ENCODE results near the gene PITPNB.

PITPNB gene

DNA sequence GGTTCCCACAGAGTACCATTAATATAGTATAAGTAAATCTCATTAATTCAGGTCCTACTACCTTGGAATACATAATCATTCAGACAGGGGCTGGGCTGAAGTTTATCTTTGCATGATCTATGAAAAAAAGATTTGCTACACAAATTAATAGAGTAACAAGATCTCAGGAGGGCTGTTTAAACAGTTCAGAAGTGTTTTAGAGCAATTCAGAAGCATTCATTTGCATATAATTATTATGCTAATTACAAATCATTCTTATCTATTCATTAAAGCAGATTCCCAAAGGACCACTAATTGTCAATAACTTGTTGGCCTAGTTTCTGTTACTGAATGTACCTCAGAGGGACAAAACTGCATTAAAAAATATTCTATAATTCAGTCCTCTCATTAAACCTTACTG lies 40.5 kb downstream of the PITPNB start:
- DNase-seq, result no peak

DNA sequence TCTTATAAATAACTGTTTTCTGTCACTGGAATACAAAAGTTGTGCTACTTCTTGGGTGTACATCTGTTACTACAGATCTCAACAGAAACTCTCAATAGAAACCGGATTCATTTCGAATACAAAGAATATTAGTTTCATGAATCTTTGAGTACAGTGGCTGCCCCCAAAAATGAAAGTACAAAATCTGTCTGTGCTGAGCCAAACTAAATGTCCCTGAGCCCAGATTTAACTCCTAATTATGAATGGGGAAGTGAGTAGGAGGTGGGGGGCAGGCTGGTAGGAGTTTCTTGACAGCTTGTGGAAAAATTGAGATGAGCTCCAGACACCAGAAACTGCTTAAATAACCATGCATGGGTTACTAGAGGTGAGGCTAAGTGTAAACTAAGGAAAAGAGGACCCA lies 41.6 kb downstream of the PITPNB start:
- no peak for DNase-seq

DNA sequence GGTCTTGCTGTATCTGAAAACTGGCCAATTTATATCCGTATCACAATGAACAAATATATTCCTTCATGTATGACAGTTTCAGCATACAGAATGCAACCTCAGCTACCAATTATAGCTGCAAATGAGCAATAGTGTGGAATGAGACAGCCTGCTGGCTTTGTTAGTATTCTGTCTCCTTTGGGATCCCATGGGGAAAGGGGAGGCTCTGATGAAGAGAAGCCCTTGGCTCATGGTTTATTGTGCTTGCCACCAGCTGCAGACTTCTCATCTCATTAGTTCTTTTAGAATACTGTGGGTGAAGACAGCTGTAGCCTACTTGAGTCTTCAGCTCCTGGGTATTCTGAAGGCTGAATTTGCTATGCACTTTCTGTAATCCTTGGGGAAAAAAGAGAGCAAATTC lies 42.4 kb downstream of the PITPNB start:
- DNase-seq, result no peak

DNA sequence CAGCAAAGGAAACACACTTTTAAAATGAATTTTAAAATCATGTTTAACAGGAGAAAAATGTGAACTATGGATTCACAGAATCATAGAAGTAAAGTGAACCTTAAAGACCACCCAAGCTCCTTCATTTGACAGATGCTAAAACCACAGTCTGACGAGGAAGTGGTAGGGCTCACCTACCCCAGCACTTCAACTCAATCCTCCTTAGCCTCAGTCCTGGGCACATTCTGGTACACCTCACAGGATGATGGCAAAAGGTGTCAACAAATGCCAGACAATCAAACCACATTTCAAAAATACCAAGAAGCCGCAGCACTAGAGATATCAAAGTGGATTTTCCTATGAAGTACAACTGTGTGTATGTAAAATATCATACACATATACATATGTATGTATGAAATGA lies 43.1 kb downstream of the PITPNB start:
- DNase-seq, result no peak

DNA sequence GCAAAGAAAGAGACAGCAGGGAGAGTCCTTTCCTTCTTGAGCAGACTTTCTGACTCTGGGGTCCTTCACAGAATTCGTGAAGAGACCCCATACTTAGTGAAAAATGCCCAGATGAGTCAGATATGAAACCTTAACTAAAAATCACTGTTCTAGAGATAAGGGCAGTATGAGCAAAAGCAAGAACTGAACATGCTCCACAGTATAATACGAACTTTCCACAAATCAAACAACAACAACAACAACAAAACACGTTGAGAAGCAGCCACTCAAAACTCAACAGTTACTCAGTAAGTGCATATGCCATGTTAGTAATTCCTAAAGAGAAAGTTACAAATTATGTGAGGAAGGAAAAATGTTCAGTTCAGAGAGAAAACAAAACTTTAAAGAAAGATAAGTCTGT lies 44.3 kb downstream of the PITPNB start:
- no peak for DNase-seq

DNA sequence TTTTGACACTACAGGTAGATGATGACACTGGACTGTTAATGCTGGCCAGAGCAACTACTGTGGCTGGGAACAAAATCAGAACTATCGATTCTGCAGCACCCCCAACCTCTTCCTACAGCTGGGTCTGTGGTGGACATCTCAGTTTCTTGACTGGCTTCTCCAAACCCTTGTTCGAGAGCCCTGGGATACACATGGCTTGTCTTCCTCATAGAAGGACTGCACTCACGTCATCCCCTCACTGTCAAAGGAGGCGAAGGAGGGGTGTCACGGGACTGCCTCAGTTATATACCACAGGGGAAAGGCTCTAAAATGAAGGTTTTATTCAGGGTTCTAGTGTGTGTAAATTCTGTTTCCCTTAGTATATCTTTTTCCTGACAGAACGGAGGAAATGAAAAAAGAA lies 44.9 kb downstream of the PITPNB start:
- no peak for DNase-seq

DNA sequence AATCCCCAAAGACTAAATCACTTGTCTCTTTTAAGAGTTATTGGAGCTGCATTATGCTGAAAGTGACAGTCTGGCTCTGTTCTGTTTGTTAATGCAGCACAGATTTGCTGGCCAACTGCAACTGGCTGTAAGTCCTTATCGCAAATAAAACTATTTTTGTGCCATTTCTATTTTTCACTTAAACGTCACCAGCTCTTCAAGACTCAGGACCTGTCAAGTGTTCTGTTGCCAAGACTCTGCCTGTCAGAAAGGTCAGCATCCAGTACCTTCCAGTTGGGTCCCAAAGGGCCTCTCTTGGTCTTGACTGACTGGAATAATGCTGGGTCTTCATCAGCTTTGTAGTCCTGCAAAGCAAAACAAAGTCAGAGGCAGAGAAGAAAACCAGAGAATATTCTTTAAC lies 45.6 kb downstream of the PITPNB start:
- DNase-seq, result no peak

DNA sequence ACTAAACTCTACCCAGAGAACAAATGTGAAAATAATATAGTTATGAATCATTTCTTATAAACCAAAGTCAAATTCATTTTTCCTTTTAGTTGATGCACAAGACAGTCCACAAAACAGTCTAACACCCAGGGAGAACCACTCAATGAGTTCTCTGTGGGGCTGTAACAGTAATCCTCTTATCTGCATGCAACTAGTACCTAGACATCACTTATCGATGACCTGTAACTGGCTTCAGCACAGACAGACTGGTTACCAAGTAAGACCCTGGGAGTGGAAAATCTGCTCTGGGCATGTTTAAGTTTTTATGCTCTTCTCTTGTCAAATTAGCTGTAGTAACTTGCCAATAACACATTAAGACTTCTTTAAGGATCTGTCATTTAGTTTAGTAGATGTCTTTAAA lies 46.6 kb downstream of the PITPNB start:
- no peak for DNase-seq

DNA sequence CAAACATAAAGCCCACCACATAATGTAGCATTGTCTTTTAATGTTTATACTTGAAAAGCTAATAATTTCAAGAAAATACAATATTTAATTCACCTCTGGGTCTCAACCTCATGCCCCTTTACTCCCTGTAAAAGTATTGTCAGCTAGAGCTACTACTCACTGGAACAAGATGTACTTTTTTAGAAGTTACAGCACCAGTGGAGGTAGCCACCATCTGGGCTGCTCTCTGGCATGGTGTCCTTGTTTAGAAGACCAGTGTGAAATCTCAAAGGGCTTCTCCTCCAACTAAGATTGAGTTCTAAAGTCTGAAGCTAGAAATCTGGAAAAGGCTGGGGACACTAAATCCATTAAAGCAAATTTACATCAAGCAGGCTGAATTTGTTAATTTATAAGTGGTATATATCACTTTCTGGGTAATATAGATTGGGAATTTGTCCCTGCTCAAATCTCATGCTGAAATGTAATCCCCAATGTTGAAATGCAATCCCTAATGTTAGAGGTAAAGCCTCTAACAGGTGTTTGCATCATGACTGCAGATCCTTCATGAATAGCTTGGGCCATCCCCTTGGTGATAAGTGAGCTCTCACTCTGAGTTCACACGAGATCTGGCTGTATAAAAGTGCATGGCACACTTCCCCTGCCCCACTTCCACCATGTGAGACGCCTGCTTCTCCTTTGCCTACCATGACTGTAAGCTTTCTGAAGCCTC lies 47.6 kb downstream of the PITPNB start:
- no peak for DNase-seq

DNA sequence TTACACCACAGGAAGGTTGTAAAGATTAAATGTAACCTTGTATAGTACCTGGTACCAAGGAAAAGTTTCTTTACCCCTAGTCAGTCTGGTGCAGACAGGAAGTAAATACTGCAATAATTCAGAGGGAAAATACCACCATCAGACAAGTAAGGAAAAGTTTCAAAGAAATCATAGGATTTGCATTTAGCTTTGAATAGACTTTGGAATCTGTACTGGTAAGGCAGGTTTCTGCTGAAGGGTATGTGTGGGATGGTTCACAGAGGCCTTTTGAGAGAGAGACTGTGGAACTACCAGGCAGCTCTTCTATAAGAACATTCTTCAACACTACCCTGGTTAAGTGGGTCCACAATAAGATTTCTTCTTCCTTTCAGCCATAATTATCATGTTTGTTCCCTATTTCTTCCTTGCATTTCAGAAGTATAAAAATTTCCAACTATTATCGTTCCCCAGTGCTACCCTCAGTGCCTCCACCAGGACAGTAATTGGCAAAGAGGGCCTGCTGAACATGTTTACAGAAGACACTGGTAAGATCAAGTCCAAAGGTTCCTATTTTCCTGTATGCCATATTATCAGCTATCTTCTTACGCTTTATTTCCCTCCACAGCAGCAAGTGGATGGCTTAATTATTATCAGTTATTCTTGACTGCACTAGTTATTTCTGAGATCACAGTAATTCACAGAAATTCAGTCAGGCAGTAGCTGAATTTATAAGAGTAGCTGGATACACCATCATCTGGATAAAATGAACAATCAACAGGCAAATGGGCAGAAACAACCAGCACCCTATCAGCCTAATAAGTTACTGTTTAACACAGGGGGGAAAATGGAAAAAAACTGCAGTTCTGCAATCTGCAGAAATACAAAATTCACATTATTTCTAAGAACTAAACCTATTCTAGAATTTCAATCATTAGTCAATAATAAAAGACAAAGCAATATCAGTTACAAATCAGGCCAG lies 48.5 kb downstream of the PITPNB start:
- DNase-seq, result no peak

DNA sequence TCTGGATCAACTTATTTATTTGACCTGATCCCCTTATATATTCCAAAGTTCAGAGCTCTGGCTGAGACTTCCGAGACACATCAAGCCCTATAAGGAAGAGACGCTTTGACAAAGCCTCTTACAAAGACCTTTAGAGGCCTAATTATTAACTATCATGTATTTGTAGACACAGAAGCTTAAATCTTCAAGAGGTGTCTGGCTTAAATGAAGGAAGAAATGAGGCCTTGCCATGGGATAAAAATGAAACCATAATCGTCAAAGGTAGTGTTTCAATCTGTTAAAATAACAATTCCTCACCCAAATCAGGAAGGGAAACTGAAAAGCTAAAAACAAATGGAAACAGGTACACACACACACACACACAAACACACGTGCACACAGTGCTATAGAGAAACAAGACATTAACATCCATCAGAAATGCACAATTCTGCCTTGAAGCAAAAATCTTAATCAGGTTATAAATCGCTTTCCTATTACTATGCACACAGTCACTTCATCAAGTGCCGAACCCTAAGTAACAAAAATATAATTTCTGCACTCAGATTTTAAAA lies 50.2 kb downstream of the PITPNB start:
- no peak for DNase-seq

DNA sequence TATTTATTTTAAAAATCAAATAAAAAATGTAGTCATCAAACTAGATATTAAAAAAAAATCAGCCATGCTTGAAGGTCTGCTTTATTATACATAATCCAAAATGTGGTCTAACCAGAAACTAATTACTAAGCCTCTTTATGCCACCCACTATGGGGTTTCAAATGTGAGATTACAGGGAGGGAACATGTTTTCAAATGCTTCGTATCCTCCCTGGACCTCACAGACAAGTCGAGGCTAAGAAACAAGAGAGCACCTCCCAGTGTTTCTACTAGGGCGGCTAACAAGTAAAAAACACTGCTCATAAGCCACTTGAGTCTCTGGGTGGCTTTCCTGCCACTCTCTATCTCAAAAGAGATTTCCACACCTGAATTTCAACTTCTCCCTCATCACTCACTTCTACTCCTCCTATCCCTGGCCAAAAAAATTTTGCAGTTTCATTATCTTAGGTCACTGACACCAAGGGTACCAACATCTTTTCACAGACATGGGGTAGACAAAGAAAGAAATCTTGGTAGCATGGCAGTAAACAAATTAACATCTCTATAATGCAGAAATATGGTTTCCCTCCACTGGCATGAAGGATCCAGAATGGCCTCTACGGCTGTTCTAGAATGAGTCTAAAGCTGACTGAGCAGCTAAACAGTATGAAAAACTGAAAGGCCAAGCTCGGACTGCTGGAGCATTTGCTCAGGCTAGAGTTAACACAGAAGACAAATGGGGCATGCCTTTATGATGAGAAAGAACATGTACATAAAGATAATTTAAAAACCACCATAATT lies 50.9 kb downstream of the PITPNB start:
- DNase-seq, result no peak

DNA sequence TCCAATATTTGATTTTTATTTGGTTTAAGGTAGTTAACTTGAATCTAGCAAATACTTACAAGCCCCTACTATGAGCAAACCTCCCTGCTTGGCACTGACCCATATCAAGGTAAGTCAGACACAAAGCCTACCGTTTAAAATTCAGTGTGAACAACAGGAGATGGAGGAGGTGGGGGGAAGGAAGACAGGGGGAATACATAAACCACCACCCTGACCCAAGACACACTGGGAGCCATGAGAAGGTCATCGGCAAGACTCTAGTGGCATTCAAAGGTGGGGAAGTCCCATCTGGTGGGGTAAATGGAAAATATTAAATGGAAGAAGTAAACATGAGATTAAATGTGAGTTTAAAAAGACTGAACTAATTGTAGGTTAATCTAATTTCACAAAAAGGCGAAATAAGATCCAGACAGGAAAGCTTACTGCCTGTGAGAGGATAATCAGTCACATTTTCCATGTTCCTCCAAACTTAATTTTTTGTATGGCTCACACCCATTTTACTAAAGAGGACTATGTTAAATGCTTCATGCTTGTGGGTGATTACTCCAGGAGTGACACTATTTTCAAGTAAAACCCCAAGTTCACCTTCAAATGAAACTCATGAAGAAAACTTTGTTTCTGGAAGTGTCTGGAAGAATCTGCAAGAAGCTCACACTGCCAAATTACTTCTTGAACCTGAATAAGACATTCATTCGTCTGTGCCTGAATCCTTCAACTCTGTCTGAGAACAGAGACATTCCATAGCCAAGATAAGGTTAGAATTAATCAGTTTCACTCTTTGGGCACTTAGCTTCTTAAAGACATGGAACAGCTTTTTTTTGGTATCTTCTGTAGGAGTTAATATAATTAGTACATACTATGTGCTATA lies 51.7 kb downstream of the PITPNB start:
- no peak for DNase-seq

DNA sequence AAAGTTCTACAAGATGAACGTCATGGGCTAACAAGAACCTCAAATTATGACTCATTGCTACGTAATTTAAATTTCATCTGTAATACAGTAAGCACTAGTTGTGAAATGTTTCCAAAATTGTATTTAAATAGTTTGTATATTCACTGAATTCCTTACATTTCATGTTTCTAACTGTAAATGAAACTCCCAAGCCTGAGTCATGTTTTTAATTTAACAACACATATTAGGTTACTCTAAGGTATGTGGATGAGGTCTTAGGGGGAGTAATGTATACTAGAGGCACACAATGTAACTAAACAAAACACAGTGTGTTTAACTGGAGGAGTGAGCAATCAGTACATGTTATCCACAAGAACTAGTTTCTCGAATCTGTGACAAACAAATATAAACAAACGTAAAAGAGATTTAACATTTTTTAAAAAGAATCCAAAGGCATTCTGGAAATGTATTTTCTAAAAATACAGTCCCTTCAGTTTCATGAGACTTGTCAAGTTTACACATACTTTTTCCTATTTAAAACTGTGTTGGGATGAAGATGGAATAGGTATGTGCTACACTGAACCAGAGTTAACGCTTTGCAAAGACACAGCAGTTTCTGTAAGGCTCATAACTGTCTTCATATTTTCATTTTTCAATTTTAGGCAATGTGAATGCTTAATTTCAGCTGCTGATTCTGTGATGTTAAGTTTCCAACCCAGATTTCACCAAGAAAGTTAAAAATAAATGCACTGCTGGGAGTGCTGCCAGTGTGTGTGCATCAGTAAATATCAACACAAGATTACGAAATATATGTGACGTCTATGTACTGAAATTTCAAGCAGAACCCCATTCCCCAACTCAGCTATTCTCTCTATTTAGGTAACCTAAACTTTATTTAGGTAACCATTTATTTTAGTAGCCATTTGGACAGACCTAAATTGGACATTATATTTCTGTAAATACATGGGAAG lies 52.6 kb downstream of the PITPNB start:
- no peak for DNase-seq

DNA sequence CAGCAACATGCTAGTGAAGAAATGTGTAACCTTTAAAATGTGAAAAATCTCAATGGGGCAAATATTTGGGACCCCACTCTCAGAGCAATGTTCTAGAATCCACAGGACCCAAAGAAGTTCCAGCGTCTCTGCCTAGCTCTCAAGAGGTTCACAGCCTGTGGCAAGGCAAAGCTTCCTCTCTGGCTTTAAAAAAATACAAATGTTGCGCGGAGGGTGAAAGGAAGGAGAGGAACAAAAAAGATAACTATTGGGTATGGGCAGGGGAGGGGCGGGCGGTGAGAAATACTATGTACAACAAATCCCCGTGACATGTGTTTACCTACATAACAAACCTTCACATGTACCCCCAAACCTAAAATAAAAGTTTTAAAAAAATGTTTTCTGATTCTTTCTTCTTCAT lies 53.6 kb downstream of the PITPNB start:
- DNase-seq, result no peak

DNA sequence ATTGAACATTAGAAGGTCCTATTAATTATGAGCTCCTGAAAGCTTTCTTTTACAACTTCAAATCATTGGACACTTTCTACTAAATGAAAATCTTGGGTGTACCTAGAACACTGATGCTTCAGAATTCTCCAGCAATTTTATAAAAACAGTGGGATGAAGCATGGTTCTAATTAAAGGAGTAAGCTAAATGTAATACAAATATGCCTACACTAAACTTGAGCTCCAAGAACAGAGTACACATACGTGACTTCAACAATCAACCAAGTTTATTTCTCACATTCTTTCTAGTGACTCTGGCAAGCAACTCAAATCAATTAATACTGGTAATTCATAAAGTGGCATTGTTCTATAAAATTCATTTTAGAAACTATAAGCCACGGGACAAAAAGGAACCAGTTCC lies 55.5 kb downstream of the PITPNB start:
- no peak for DNase-seq

DNA sequence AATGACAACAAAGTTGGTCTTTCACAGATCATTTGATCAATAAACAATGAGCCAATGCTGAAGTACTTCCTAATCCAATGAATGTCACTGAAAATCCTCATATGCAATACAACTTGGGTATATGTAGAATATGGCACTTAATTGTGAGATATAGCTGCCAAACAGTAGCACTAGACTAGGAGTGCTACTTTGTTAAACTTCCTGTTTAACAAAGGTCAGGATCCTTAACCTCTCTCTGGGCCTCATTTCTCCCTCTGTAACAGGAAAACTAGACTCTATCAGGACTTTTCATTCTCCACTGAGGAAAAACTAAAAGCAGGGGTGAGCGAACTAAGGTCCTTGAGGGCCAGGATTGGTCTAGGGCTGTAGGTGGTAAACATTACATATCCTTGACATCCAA lies 56.1 kb downstream of the PITPNB start:
- DNase-seq, result no peak

DNA sequence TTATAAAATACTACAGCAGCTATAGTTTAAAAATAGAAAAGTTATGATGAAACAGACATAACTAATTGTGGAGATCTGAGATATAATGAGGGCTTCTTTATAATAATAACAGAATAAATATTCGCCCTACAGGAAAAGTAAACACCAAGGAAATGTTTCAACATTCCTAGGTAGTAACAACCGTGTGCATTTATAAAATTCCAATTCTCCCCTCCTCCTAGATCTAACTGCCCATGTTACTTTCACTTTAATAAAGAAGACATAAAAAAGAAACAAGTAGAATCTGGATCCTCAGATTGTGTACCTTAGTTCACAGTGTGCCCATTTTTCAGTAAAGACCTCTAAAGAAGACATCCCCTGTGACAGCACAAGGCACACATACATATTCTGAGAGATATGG lies 59.7 kb downstream of the PITPNB start:
- no peak for DNase-seq

DNA sequence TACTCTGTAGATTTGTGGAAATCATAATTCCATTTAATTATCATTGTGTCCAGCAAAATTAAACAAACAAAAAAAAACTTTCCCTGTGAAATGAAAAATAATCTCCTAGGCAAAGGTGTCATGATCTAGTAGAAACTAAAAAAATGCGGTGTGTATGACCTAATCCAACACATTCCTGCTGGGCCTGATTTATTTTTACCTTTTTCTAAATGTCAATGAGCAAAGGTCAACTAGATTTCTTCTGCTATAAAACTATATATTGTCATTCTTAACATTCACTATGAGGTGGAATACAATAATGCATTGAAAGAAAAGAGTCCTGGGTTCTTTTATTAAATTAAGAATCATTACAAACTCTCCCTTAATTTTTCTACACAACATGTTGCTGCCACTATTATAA lies 60.4 kb downstream of the PITPNB start:
- no peak for DNase-seq

DNA sequence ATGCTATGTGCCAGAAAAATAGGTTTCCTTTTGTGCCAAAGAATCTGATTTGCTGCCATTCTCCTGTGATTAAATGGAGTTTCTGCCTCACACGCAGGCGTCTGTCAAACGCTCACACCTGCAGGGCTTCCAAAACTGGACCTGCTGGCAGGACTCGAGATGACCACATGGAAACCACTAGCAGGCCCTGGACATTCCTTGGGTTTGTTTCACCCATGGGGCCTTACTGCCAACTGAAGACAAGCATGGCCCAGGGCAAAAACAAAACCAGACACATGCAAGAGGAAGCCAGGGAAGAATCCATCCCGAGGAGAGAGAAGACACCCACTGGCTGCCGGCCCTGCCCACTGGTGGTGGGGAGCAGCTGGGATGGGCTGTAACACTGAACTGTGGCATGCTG lies 61.6 kb downstream of the PITPNB start:
- DNase-seq, result no peak

DNA sequence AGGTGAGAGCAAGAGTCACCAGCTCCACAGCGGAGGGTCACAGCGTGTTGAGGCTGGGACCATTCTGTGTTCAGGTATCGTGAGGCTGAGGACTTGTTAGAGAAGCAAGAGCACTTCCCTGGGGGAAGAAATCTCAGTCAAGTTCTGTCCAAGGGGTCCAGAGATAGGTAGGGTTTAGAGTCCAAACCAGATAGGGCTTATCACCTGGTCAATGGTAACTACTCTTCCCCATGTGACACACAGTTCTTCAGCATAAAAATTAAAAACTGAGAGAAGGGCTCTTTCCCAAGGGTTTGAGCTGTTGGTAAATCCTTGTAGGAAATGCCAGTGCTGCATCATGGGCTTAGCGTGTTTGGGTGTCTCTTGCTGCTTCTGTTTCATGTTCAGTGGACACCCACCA lies 62.7 kb downstream of the PITPNB start:
- no peak for DNase-seq
